AG10803 (cell line): ENCODE results near the gene NUDT11.

Source experiments
- DNase-seq: peaks from one replicate; pipeline ENCODE4 v3.0.0; 2010; ENCODE audit warnings: low read depth
- H3K4me3 ChIP-seq: 2 replicates; pipeline ENCODE4 v1.5.1; 2011; ENCODE audit warnings: mild to moderate bottlenecking, low read length, control low read depth
- CTCF ChIP-seq: conservative IDR thresholded peaks from 2 replicates; pipeline ENCODE4 v1.5.1; 2011; ENCODE audit warnings: mild to moderate bottlenecking, low read length, control low read depth, inconsistent platforms

NUDT11 gene

GRCh38 chrX:51476930-51477329, 19.5 kb downstream of the NUDT11 start:
- H3K4me3 ChIP-seq = no peak overlapping the region
- TF ChIP-seq CTCF = no peak
- no peak for DNase-seq

- TF ChIP-seq CTCF = no peak
- no peak overlapping the region for H3K4me3 ChIP-seq
- DNase-seq = no peak
Observed at GRCh38 chrX:51463322-51463721, 33.1 kb downstream of the NUDT11 start.

- peak; percentile 66 for TF ChIP-seq CTCF
- DNase-seq = peak; percentile 32
- no peak overlapping the region for H3K4me3 ChIP-seq
Observed at GRCh38 chrX:51461053-51462044, 35.0 kb downstream of the NUDT11 start.

- peak; percentile 45 for TF ChIP-seq CTCF
- DNase-seq = peak; percentile 24
- no peak overlapping the region for H3K4me3 ChIP-seq
Observed at GRCh38 chrX:51459125-51459524, 37.3 kb downstream of the NUDT11 start.

- DNase-seq = no peak
- TF ChIP-seq CTCF = no peak
- H3K4me3 ChIP-seq = no peak overlapping the region
Observed at GRCh38 chrX:51456814-51457213, 39.6 kb downstream of the NUDT11 start.

GRCh38 chrX:51456246-51456645, 40.1 kb downstream of the NUDT11 start:
- H3K4me3 ChIP-seq = no peak overlapping the region
- no peak for DNase-seq
- TF ChIP-seq CTCF = no peak

- TF ChIP-seq CTCF = no peak
- H3K4me3 ChIP-seq = no peak overlapping the region
- DNase-seq = no peak
Observed at GRCh38 chrX:51440365-51440764, 56.0 kb downstream of the NUDT11 start.
